ENCODE measurements around the gene KNSTRN.
A peak's percentile ranks its signal among the peaks of the same experiment; 100 is the strongest.

Gene KNSTRN

GRCh38 chr15:40410476-40410875 lies 28.0 kb downstream of the KNSTRN start:
- Histone ChIP-seq H3K9me3 (no peaks in the 10 kb centered on the region), H3K4me1 (ENCODE audit: control insufficient read depth in 1 of 2, insufficient read depth in 1 of 2, low read depth in 1 of 2, low read length in 1 of 2) (peaks cover 40 to 51% of the 10 kb centered on the region in 2 experiments), H3K27ac (peak overlapping the region; percentile 35), H3K4me3 (ENCODE audit: low read depth in 1 of 2, low read length in 1 of 2) (no peak overlapping the region), H3K27me3 (no peaks in the 10 kb centered on the region), H3K36me3 (peaks cover 32% of the 10 kb centered on the region)
- TF ChIP-seq CTCF (IDR thresholded peaks at IDR 0.05) = no peak

- no peak overlapping the region for H3K4me3 ChIP-seq (ENCODE audit: low read depth in 1 of 2, low read length in 1 of 2)
- H3K9me3 ChIP-seq = no peaks in the 10 kb centered on the region
- peak overlapping the region; percentile 50 for H3K27ac ChIP-seq
- TF ChIP-seq CTCF (IDR thresholded peaks at IDR 0.05) = no peak
- no peaks in the 10 kb centered on the region for H3K27me3 ChIP-seq
- peaks cover 30 to 36% of the 10 kb centered on the region in 2 experiments for H3K4me1 ChIP-seq (ENCODE audit: control insufficient read depth in 1 of 2, insufficient read depth in 1 of 2, low read depth in 1 of 2, low read length in 1 of 2)
- H3K36me3 ChIP-seq = peaks cover 46% of the 10 kb centered on the region
Observed at GRCh38 chr15:40412095-40412759, 29.7 kb downstream of the KNSTRN start.

GRCh38 chr15:40413036-40413435 lies 30.5 kb downstream of the KNSTRN start:
- TF ChIP-seq CTCF (IDR thresholded peaks at IDR 0.05) = no peak
- H3K4me3 ChIP-seq (ENCODE audit: low read depth in 1 of 2, low read length in 1 of 2) = no peak overlapping the region
- H3K36me3 ChIP-seq = peaks cover 47% of the 10 kb centered on the region
- no peaks in the 10 kb centered on the region for H3K27me3 ChIP-seq
- no peak overlapping the region for H3K27ac ChIP-seq
- H3K9me3 ChIP-seq = no peaks in the 10 kb centered on the region
- H3K4me1 ChIP-seq (ENCODE audit: control insufficient read depth in 1 of 2, insufficient read depth in 1 of 2, low read depth in 1 of 2, low read length in 1 of 2) = peaks cover 28% of the 10 kb centered on the region in 2 experiments

- Histone ChIP-seq H3K4me1 (ENCODE audit: control insufficient read depth in 1 of 2, insufficient read depth in 1 of 2, low read depth in 1 of 2, low read length in 1 of 2) (peaks cover 28% of the 10 kb centered on the region in 2 experiments), H3K27me3 (no peaks in the 10 kb centered on the region), H3K36me3 (peaks cover 50% of the 10 kb centered on the region), H3K27ac (no peak overlapping the region), H3K4me3 (ENCODE audit: low read depth in 1 of 2, low read length in 1 of 2) (no peak overlapping the region), H3K9me3 (no peaks in the 10 kb centered on the region)
- TF ChIP-seq CTCF (IDR thresholded peaks at IDR 0.05) = no peak
Observed at GRCh38 chr15:40414816-40415215, 32.3 kb downstream of the KNSTRN start.

- Histone ChIP-seq H3K27ac (no peak overlapping the region), H3K36me3 (peaks cover 55% of the 10 kb centered on the region), H3K9me3 (no peaks in the 10 kb centered on the region), H3K4me1 (ENCODE audit: control insufficient read depth in 1 of 2, insufficient read depth in 1 of 2, low read depth in 1 of 2, low read length in 1 of 2) (peaks cover 27% of the 10 kb centered on the region in 2 experiments), H3K27me3 (no peaks in the 10 kb centered on the region), H3K4me3 (ENCODE audit: low read depth in 1 of 2, low read length in 1 of 2) (no peak overlapping the region)
- no peak for TF ChIP-seq CTCF (IDR thresholded peaks at IDR 0.05)
Observed at GRCh38 chr15:40415226-40415625, 32.7 kb downstream of the KNSTRN start.

Data from neutrophil (primary cell).